ENCODE measurements around the gene SDHAF3. TPM values are rescaled to one million over a fixed set of nuclear protein-coding genes. Genes with fewer than 3 reads are reported as not detected.
"Not testable (repeated sequence)": the region's sequence is repeated elsewhere in the genome, so short reads cannot be mapped to it uniquely, and the experiment has no call there.

SDHAF3 gene
- total RNA-seq, 2 experiments from 2014 or later = 41.1 to 43.0 TPM

GRCh38 chr7:97187067-97187466 is 69.6 kb downstream of the SDHAF3 start:
- Mint-ChIP-seq H3K27ac (no peak overlapping the region), H3K27me3 (peaks cover 4% of the 10 kb centered on the region), H3K9me3 (no peaks in the 10 kb centered on the region), H3K4me3 (no peak overlapping the region), H3K36me3 (ENCODE audit: low read depth) (peaks cover 14% of the 10 kb centered on the region), H3K4me1 (ENCODE audit: low read depth) (no peaks in the 10 kb centered on the region)
- ATAC-seq (no peak), DNase-seq (no peak)
- TF ChIP-seq, protein P1, sequence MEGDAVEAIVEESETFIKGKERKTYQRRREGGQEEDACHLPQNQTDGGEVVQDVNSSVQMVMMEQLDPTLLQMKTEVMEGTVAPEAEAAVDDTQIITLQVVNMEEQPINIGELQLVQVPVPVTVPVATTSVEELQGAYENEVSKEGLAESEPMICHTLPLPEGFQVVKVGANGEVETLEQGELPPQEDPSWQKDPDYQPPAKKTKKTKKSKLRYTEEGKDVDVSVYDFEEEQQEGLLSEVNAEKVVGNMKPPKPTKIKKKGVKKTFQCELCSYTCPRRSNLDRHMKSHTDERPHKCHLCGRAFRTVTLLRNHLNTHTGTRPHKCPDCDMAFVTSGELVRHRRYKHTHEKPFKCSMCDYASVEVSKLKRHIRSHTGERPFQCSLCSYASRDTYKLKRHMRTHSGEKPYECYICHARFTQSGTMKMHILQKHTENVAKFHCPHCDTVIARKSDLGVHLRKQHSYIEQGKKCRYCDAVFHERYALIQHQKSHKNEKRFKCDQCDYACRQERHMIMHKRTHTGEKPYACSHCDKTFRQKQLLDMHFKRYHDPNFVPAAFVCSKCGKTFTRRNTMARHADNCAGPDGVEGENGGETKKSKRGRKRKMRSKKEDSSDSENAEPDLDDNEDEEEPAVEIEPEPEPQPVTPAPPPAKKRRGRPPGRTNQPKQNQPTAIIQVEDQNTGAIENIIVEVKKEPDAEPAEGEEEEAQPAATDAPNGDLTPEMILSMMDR (IDR thresholded peaks at IDR 0.05) = no peak
- intact Hi-C loops (cut with micrococcal nuclease) = no loop called here
- CTCF ChIA-PET = no interaction called here
- POLR2A ChIA-PET = no interaction called here

DNA sequence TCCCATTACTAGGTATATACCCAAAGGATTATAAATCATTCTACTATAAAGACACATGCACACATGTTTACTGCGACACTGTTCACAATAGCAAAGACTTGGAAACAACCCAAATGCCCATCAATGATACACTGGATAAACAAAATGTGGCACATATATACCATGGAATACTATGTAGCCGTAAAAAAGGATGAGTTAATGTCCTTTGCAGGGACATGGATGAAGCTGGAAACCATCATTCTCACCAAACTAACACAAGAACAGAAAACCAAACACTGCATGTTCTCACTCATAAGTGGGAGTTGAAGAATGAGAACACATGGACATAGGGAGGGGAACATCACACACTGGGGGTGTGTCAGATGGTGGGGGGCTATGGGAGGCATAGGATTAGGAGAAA is 78.7 kb downstream of the SDHAF3 start:
- H3K4me3 Mint-ChIP-seq; ATAC-seq; H3K9me3 Mint-ChIP-seq; CTCF ChIA-PET; H3K27ac Mint-ChIP-seq; H3K4me1 Mint-ChIP-seq (ENCODE audit: low read depth); POLR2A ChIA-PET; intact Hi-C loops (cut with micrococcal nuclease); DNase-seq; H3K36me3 Mint-ChIP-seq (ENCODE audit: low read depth): not testable (repeated sequence)
- peaks cover 12% of the 10 kb centered on the region for H3K27me3 Mint-ChIP-seq

DNA sequence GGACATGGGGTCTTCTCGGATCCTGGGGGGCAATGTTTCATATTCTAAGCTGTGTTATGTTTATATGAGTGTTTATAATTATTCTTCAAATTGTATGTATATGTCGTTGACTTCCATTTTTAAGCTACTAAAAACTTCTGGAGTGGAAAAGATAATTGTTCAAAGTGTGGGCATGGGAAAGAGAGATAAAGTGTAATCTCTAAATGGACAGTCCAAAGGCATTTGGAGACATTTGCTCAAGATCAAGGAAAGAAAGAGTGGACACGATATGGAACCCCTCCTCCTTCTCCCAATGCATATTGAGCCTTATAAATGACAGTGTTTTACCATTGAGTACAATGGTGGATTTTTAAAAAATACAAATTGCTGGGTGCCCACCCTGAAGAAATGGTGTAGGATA is 81.1 kb downstream of the SDHAF3 start:
- Mint-ChIP-seq H3K4me1 (ENCODE audit: low read depth) (no peaks in the 10 kb centered on the region), H3K9me3 (peaks cover 1% of the 10 kb centered on the region), H3K27me3 (peaks cover 13% of the 10 kb centered on the region), H3K4me3 (no peak overlapping the region), H3K27ac (no peak overlapping the region), H3K36me3 (ENCODE audit: low read depth) (no peaks in the 10 kb centered on the region)
- intact Hi-C loops (cut with micrococcal nuclease) = no loop called here
- TF ChIP-seq, protein P1 (IDR thresholded peaks at IDR 0.05) = no peak
- no peak for DNase-seq
- ATAC-seq = no peak
- ChIA-PET POLR2A (no interaction called here), CTCF (interaction anchor here (1.1 to 1.5 kb wide), 3 partner anchors 8 to 23 kb away, joined by 3 read pairs; no protein-coding TSS in a partner anchor)

- Mint-ChIP-seq H3K27me3 (peaks cover 11% of the 10 kb centered on the region), H3K4me3 (no peak overlapping the region), H3K9me3 (peaks cover 1% of the 10 kb centered on the region), H3K4me1 (ENCODE audit: low read depth) (no peaks in the 10 kb centered on the region), H3K36me3 (ENCODE audit: low read depth) (no peaks in the 10 kb centered on the region), H3K27ac (no peak overlapping the region)
- DNase-seq = no peak
- ChIA-PET POLR2A (no interaction called here), CTCF (interaction anchor here (1.1 to 1.2 kb wide), 2 partner anchors 10 to 21 kb away, joined by 3 read pairs; no protein-coding TSS in a partner anchor)
- ATAC-seq = no peak
- TF ChIP-seq, protein P1 (IDR thresholded peaks at IDR 0.05) = no peak
- intact Hi-C loops (cut with micrococcal nuclease) = no loop called here
Measured at GRCh38 chr7:97200018-97200417, 82.5 kb downstream of the SDHAF3 start.

DNA sequence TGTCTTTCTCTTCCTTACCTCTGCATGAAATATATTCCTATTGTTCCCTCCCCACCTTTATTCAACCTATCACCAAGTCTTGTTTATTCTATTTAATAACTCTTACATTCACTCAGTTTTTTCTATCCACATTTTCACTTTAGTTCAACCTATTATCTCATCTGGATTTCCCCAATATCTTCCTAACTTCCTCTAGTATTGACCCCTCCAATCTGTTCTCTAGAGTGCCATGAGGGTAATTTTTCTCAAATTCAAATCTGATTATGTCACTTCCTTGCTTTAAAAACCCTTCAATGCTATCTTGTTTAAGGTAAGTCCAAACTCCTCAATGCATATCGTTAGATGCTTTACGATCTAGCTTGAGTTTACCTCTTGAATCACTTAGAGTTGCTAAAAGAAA is 86.5 kb downstream of the SDHAF3 start:
- ChIA-PET POLR2A (no interaction called here), CTCF (no interaction called here)
- H3K36me3 Mint-ChIP-seq (ENCODE audit: low read depth) = no peaks in the 10 kb centered on the region
- TF ChIP-seq, protein P1 (IDR thresholded peaks at IDR 0.05) = no peak
- H3K4me1 Mint-ChIP-seq (ENCODE audit: low read depth) = no peaks in the 10 kb centered on the region
- H3K27me3 Mint-ChIP-seq = peaks cover 5% of the 10 kb centered on the region
- H3K9me3 Mint-ChIP-seq = no peaks in the 10 kb centered on the region
- H3K4me3 Mint-ChIP-seq = no peak overlapping the region
- no peak for ATAC-seq
- DNase-seq = no peak
- H3K27ac Mint-ChIP-seq = no peak overlapping the region
- intact Hi-C loops (cut with micrococcal nuclease) = no loop called here

DNA sequence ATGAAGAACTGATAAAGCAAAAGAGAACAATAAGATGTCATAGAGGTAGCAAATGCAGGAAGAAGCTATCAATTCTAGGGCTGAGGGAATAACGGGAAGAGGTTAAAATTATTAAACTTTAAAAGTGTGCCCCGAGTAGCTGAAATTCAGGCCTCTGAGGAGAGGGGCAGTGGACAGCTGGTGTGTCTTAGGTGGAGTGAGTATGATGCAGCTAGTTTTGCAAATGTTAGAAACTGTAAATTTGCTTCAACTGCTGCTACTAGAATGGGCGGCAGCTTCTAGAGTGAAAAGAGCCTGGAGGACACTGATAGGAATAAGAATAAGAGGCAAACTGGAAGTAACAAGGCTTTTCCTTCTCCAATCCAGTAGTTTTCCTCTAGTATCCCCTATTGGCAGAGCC is 87.3 kb downstream of the SDHAF3 start:
- CTCF ChIA-PET = no interaction called here
- intact Hi-C loops (cut with micrococcal nuclease) = no loop called here
- Mint-ChIP-seq H3K36me3 (ENCODE audit: low read depth) (no peaks in the 10 kb centered on the region), H3K4me1 (ENCODE audit: low read depth) (no peaks in the 10 kb centered on the region), H3K27me3 (peaks cover 5% of the 10 kb centered on the region), H3K9me3 (no peaks in the 10 kb centered on the region), H3K4me3 (no peak overlapping the region), H3K27ac (no peak overlapping the region)
- TF ChIP-seq, protein P1 (IDR thresholded peaks at IDR 0.05) = no peak
- POLR2A ChIA-PET = no interaction called here
- ATAC-seq (no peak), DNase-seq (no peak)
